ENCODE data around the gene PTGIS. TPM values are rescaled to one million over a fixed set of nuclear protein-coding genes. Genes with fewer than 3 reads are reported as not detected.

PTGIS gene
- total RNA-seq, 1 experiment from 2014 or later = 26.9 TPM

GRCh38 chr20:49503176-49503575, 64.8 kb downstream of the PTGIS start:
- intact Hi-C loops (cut with micrococcal nuclease; ENCODE audit: unreplicated experiment) = no loop called here
- H3K36me3 ChIP-seq (ENCODE audit: low read depth) = no peaks in the 10 kb centered on the region
- no TSS peak for BruUV-seq (replicated peaks)
- H3K9me2 ChIP-seq (ENCODE audit: insufficient read depth) = no peaks in the 10 kb centered on the region
- H3K4me3 ChIP-seq = no peak overlapping the region
- H3K4me2 ChIP-seq = no peak overlapping the region
- H3K27ac ChIP-seq = no peak overlapping the region
- no peak for TF ChIP-seq CTCF (conservative IDR thresholded peaks at IDR 0.05)
- TF ChIP-seq EZH2 (IDR thresholded peaks at IDR 0.05; ENCODE audit: low read depth) = no peak
- H2AFZ ChIP-seq = no peak overlapping the region
- no peaks in the 10 kb centered on the region for H4K20me1 ChIP-seq (ENCODE audit: insufficient read depth)
- ChIA-PET POLR2A (ENCODE audit: unreplicated experiment) (interaction anchor here (0.6 kb wide), 1 partner anchor 208 kb away, joined by 4 read pairs; no protein-coding TSS in a partner anchor), CTCF (no interaction called here)
- no peaks in the 10 kb centered on the region for H3K79me2 ChIP-seq (ENCODE audit: low read depth)
- no peaks in the 10 kb centered on the region for H3K9me3 ChIP-seq (ENCODE audit: insufficient read depth, low read depth)
- DNase-seq = no peak
- H3K4me1 ChIP-seq (replicated peaks; ENCODE audit: insufficient read depth) = no peaks in the 10 kb centered on the region
- H3F3A ChIP-seq (ENCODE audit: insufficient read depth, low read depth) = peaks cover 9% of the 10 kb centered on the region; the same call in 1 of the 2 replicates
- peaks cover 8% of the 10 kb centered on the region for H3K27me3 ChIP-seq (ENCODE audit: insufficient read depth, low read depth)

GRCh38 chr20:49501917-49502316, 66.0 kb downstream of the PTGIS start:
- intact Hi-C loops (cut with micrococcal nuclease; ENCODE audit: unreplicated experiment) = no loop called here
- no TSS peak for BruUV-seq (replicated peaks)
- no peaks in the 10 kb centered on the region for H3K4me1 ChIP-seq (replicated peaks; ENCODE audit: insufficient read depth)
- no peak overlapping the region for H3K4me3 ChIP-seq
- H3K27ac ChIP-seq = no peak overlapping the region
- no peak for DNase-seq
- no peak overlapping the region for H3K4me2 ChIP-seq
- no peak overlapping the region for H2AFZ ChIP-seq
- H3K36me3 ChIP-seq (ENCODE audit: low read depth) = no peaks in the 10 kb centered on the region
- peaks cover 11% of the 10 kb centered on the region for H3K27me3 ChIP-seq (ENCODE audit: insufficient read depth, low read depth)
- CTCF ChIA-PET = no interaction called here
- TF ChIP-seq CTCF (conservative IDR thresholded peaks at IDR 0.05) = no peak
- H3F3A ChIP-seq (ENCODE audit: insufficient read depth, low read depth) = peaks cover 9% of the 10 kb centered on the region; the same call in 1 of the 2 replicates
- POLR2A ChIA-PET (ENCODE audit: unreplicated experiment) = no interaction called here
- H4K20me1 ChIP-seq (ENCODE audit: insufficient read depth) = no peaks in the 10 kb centered on the region
- H3K79me2 ChIP-seq (ENCODE audit: low read depth) = no peaks in the 10 kb centered on the region
- no peaks in the 10 kb centered on the region for H3K9me2 ChIP-seq (ENCODE audit: insufficient read depth)
- no peaks in the 10 kb centered on the region for H3K9me3 ChIP-seq (ENCODE audit: insufficient read depth, low read depth)

GRCh38 chr20:49497398-49497669, 70.6 kb downstream of the PTGIS start:
- POLR2A ChIA-PET (ENCODE audit: unreplicated experiment) = no interaction called here
- Histone ChIP-seq H3F3A (ENCODE audit: insufficient read depth, low read depth) (no peaks in the 10 kb centered on the region), H3K4me3 (no peak overlapping the region), H2AFZ (no peak overlapping the region), H3K9me3 (ENCODE audit: insufficient read depth, low read depth) (no peaks in the 10 kb centered on the region), H3K4me1 (replicated peaks; ENCODE audit: insufficient read depth) (no peaks in the 10 kb centered on the region), H4K20me1 (ENCODE audit: insufficient read depth) (no peaks in the 10 kb centered on the region), H3K27me3 (ENCODE audit: insufficient read depth, low read depth) (peaks cover 19% of the 10 kb centered on the region), H3K79me2 (ENCODE audit: low read depth) (no peaks in the 10 kb centered on the region), H3K36me3 (ENCODE audit: low read depth) (no peaks in the 10 kb centered on the region), H3K27ac (no peak overlapping the region), H3K4me2 (no peak overlapping the region), H3K9me2 (ENCODE audit: insufficient read depth) (no peaks in the 10 kb centered on the region)
- TF ChIP-seq EZH2 (IDR thresholded peaks at IDR 0.05; ENCODE audit: low read depth) (no peak), CTCF (conservative IDR thresholded peaks at IDR 0.05) (no peak)
- CTCF ChIA-PET = no interaction called here
- DNase-seq = no peak
- no TSS peak for BruUV-seq (replicated peaks)
- intact Hi-C loops (cut with micrococcal nuclease; ENCODE audit: unreplicated experiment) = no loop called here

Measured in PC-9 (cell line).